ENCODE measurements around the gene KMT2A. TPM values are rescaled to one million over a fixed set of nuclear protein-coding genes. Genes with fewer than 3 reads are reported as not detected.
"Not testable (repeated sequence)": the region's sequence is repeated elsewhere in the genome, so short reads cannot be mapped to it uniquely, and the experiment has no call there.

Gene KMT2A
- total RNA-seq, 1 donor from 2014 or later = 78.8 TPM

DNA sequence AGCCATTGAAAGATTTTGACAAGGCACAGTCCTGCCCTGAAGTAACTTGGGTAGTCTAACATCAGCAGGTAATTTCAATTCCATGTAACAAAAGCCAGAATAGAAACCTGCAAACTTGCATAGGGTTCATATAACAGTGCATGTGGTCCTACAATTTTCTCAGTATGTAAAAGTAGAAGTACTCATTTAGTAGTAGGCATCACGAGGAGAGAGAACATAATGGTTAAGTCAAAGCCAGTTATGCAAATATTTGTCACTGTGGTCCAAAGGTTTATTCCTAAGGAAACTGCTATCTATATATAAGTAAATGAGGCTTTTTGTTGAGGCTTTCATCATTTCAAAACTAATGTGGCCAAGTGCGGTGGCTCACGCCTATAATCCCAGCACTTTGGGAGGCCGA, 24.8 kb upstream of the KMT2A start:
- Mint-ChIP-seq H3K4me3 (no peak overlapping the region), H3K4me1 (no peaks in the 10 kb centered on the region)
- TF ChIP-seq, protein P1, sequence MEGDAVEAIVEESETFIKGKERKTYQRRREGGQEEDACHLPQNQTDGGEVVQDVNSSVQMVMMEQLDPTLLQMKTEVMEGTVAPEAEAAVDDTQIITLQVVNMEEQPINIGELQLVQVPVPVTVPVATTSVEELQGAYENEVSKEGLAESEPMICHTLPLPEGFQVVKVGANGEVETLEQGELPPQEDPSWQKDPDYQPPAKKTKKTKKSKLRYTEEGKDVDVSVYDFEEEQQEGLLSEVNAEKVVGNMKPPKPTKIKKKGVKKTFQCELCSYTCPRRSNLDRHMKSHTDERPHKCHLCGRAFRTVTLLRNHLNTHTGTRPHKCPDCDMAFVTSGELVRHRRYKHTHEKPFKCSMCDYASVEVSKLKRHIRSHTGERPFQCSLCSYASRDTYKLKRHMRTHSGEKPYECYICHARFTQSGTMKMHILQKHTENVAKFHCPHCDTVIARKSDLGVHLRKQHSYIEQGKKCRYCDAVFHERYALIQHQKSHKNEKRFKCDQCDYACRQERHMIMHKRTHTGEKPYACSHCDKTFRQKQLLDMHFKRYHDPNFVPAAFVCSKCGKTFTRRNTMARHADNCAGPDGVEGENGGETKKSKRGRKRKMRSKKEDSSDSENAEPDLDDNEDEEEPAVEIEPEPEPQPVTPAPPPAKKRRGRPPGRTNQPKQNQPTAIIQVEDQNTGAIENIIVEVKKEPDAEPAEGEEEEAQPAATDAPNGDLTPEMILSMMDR (conservative IDR thresholded peaks at IDR 0.05) = no peak

DNA sequence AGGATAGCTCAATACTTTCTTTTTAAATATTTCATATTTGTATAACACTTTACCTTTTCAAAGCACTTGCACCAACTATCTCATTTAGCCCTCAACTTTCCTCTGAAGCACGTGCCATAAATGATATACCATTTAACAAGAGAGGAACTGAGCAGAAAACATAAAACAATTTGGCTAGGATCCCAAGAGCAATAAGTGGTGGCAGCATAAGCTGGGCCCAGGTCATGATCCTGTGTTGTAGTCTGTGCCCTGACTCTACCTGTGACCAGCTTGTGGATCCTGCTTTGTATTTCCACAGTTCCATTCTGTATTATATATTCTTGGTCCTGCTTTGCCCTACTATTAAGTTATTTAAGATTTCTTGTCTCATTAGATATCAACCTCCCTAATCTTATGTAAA, 23.4 kb upstream of the KMT2A start:
- H3K4me3 Mint-ChIP-seq = no peak overlapping the region
- H3K27ac Mint-ChIP-seq (ENCODE audit: unreplicated experiment) = no peak overlapping the region
- H3K9me3 Mint-ChIP-seq = no peaks in the 10 kb centered on the region
- H3K36me3 Mint-ChIP-seq (ENCODE audit: low read depth) = no peaks in the 10 kb centered on the region
- TF ChIP-seq, protein P1 (conservative IDR thresholded peaks at IDR 0.05) = no peak
- no peaks in the 10 kb centered on the region for H3K27me3 Mint-ChIP-seq (ENCODE audit: low read depth)
- H3K4me1 Mint-ChIP-seq = no peaks in the 10 kb centered on the region
- DNase-seq (ENCODE audit: low read depth, low spot score) = no peak

More for the DNA sequence above, 24.8 kb upstream of the KMT2A start:
- Mint-ChIP-seq H3K27me3 (ENCODE audit: low read depth) (no peaks in the 10 kb centered on the region), H3K9me3 (no peaks in the 10 kb centered on the region), H3K27ac (ENCODE audit: unreplicated experiment) (no peak overlapping the region), H3K36me3 (ENCODE audit: low read depth) (peaks cover 4% of the 10 kb centered on the region)
- DNase-seq (ENCODE audit: low read depth, low spot score) = no peak

DNA sequence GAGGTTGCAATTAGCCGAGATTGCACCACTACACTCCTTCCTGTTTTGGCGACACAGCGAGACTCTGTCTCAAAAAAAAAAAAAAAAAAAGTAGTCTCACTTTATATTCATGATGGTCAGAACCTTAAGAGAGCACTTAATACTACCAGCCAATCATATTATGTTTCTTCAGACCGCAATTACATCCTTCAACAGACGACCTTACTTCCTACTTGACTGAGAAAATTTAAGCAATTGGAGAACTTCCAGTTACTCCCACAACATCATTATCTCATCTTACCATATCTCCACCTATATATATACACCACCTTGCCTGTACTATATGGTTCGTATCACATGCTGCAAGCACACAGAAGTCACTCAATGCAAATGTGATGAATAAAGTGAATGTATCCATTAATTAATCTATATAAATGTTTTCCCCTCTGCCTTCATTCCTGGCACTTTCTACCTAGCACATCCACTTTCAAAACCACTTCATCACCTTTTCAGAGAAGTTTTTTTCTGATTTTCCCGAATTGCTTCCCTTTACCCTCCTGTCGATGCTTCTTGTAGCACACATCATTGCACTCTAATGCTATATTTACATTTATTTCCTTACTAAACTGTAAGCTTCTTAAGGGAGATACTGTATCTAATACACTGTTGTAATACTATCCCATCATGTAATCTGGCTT, 21.1 kb upstream of the KMT2A start:
- Mint-ChIP-seq H3K9me3 (no peaks in the 10 kb centered on the region), H3K4me1 (no peaks in the 10 kb centered on the region), H3K36me3 (ENCODE audit: low read depth) (no peaks in the 10 kb centered on the region), H3K4me3 (no peak overlapping the region), H3K27me3 (ENCODE audit: low read depth) (no peaks in the 10 kb centered on the region), H3K27ac (ENCODE audit: unreplicated experiment) (no peak overlapping the region)
- DNase-seq (ENCODE audit: low read depth, low spot score) = no peak
- TF ChIP-seq, protein P1 (conservative IDR thresholded peaks at IDR 0.05) = no peak

DNA sequence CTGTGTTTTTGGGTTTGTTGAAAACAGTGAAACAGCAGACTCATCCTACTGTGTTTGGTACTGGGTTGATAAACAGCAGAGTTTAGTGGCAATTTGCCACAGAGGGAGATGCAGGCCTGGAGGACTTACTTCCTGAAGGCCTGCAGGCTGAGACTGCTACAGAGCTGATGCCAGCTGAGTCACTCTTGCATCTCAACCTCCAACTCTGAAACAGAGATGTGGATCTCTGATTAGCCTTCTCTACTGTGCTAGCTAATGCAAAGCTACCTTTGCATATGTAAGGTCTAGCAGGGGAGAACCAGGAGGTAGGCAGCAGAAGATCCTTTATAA, 20.6 kb upstream of the KMT2A start:
- Mint-ChIP-seq H3K4me1 (no peaks in the 10 kb centered on the region), H3K36me3 (ENCODE audit: low read depth) (no peaks in the 10 kb centered on the region), H3K27me3 (ENCODE audit: low read depth) (no peaks in the 10 kb centered on the region), H3K27ac (ENCODE audit: unreplicated experiment) (no peak overlapping the region), H3K4me3 (no peak overlapping the region), H3K9me3 (no peaks in the 10 kb centered on the region)
- TF ChIP-seq, protein P1 (conservative IDR thresholded peaks at IDR 0.05) = no peak
- DNase-seq (ENCODE audit: low read depth, low spot score) = no peak

DNA sequence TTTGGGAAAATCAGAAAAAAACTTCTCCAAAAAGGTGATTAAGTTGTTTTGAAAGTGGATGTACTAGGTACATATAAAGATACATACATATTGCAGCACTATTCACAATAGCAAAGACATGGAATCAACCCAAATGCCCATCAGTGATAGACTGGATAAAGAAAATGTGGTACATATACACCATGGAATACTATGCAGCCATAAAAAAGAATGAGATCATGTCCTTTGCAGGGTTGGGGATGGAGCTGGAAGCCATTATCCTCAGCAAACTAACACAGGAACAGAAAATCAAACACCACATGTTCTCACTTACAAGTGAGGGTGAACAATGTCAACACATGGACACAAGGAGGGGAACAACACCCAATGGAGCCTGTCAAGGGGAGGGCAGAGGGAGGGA, 19.4 kb upstream of the KMT2A start:
- not testable (repeated sequence) for H3K9me3 Mint-ChIP-seq; H3K4me1 Mint-ChIP-seq; H3K4me3 Mint-ChIP-seq; H3K27ac Mint-ChIP-seq (ENCODE audit: unreplicated experiment); H3K36me3 Mint-ChIP-seq (ENCODE audit: low read depth); DNase-seq (ENCODE audit: low read depth, low spot score); H3K27me3 Mint-ChIP-seq (ENCODE audit: low read depth)

DNA sequence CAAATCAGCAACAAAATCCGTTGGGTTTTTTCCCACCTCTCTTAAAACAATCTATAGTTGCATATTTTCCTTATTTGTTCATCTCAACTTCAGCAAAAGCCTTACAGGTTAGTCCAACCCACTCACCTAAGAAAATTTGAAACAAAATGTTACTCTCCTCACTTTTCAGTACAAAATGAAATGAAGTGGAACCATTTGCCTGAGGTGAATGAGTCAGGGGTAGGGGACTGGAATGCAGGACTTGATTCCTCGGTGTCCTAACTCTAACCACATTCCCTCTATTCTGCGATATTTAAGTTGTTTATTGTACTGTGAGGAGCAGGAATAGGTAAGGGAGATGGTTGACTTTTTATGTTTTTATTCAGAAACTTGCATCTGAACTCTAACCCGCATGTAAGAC, 18.5 kb upstream of the KMT2A start:
- TF ChIP-seq, protein P1 (conservative IDR thresholded peaks at IDR 0.05) = no peak
- no peak overlapping the region for H3K27ac Mint-ChIP-seq (ENCODE audit: unreplicated experiment)
- H3K4me3 Mint-ChIP-seq = no peak overlapping the region
- no peaks in the 10 kb centered on the region for H3K9me3 Mint-ChIP-seq
- H3K4me1 Mint-ChIP-seq = no peaks in the 10 kb centered on the region
- DNase-seq (ENCODE audit: low read depth, low spot score) = no peak
- H3K36me3 Mint-ChIP-seq (ENCODE audit: low read depth) = no peaks in the 10 kb centered on the region
- no peaks in the 10 kb centered on the region for H3K27me3 Mint-ChIP-seq (ENCODE audit: low read depth)
